HepG2 (cell line): ENCODE measurements around the gene NEURL1B. TPM values are rescaled to one million over a fixed set of nuclear protein-coding genes. Genes with fewer than 3 reads are reported as not detected.

Experiments used
- CREB1 ChIP-seq, 2 experiments: fragments of 450-650 bp in 1 of 2; IDR thresholded peaks; 2 replicates each; pipeline ENCODE4 v1.6.1; 2016 to 2017; ENCODE audit warnings: control low read depth in 1 of 2, mild to moderate bottlenecking in 1 of 2, missing compliant biosample characterization in 1 of 2, missing genetic modification characterization in 1 of 2
- CREM ChIP-seq, 2 experiments: sonication (generic) in 1 of 2; formaldehyde crosslinking in 1 of 2; IDR thresholded peaks; 2 replicates each; pipeline versions ENCODE4 v1.4.0 to v1.6.1; 2016 to 2020; ENCODE audit warnings: antibody characterized with exemption in 1 of 2, mild to moderate bottlenecking in 1 of 2, missing genetic modification reagents in 1 of 2
- GATA4 ChIP-seq: sonication (generic); IDR thresholded peaks from 2 replicates; pipeline ENCODE4 v1.6.1; 2016; ENCODE audit warnings: antibody characterized with exemption, low read depth, borderline replicate concordance
- KLF13 ChIP-seq: sonication (generic); formaldehyde crosslinking; IDR thresholded peaks from 2 replicates; pipeline ENCODE4 v1.4.0; 2020; ENCODE audit warnings: mild to moderate bottlenecking, missing genetic modification reagents
- KLF9 ChIP-seq: IDR thresholded peaks from 2 replicates; pipeline ENCODE4 v1.6.1; 2016; ENCODE audit warnings: low read depth
- RBAK ChIP-seq: sonication (generic); formaldehyde crosslinking; IDR thresholded peaks from 2 replicates; pipeline ENCODE4 v1.5.1; 2020; ENCODE audit warnings: mild to moderate bottlenecking, missing genetic modification reagents
- TAF1 ChIP-seq: sonication (generic); formaldehyde crosslinking; IDR thresholded peaks from 2 replicates; pipeline ENCODE4 v1.4.0; 2020; ENCODE audit warnings: missing genetic modification reagents
- ZFP37 ChIP-seq: sonication (generic); formaldehyde crosslinking; IDR thresholded peaks from 2 replicates; pipeline ENCODE4 v1.4.0; 2020; ENCODE audit warnings: missing genetic modification reagents, borderline replicate concordance
- ZNF644 ChIP-seq: IDR thresholded peaks from 2 replicates; pipeline ENCODE4 v1.6.1; 2016; ENCODE audit warnings: low read depth
- polyA plus RNA-seq, 8 experiments: library from polyadenylated mRNA; depleted of rRNA in 3 of 8; stranded (reverse) in 7 of 8; unstranded in 1 of 8; fragments of >200 nt; fragmentation: Illumina TruSeq in 4 of 8; extraction: Trizol in 4 of 8; gene quantifications; 2 replicates each; pipeline versions ENCODE4 v1.2.1 to v1.2.3, GENCODE V29; 2011 to 2016; ENCODE audit warnings: low read depth in 4 of 8, missing spikeins in 1 of 8, mixed read lengths in 1 of 8; ENCODE audit not compliant: insufficient read depth in 1 of 8
- total RNA-seq, 5 experiments: library from RNA; depleted of rRNA; stranded (reverse); fragments of >200 nt; fragmentation: Illumina TruSeq; extraction: Trizol; gene quantifications; 2 replicates each; pipeline ENCODE4 v1.2.3, GENCODE V29; 2016; ENCODE audit warnings: low read depth in 1 of 5
- TF ChIP-seq, protein P1 (sequence below): sonication (generic); formaldehyde crosslinking; IDR thresholded peaks from 2 replicates; pipeline ENCODE4 v1.5.1; 2020; ENCODE audit warnings: mild to moderate bottlenecking, moderate library complexity, missing genetic modification reagents
- TF ChIP-seq, protein P2 (sequence below), 2 experiments: sonication (generic) in 1 of 2; formaldehyde crosslinking in 1 of 2; IDR thresholded peaks; 2 replicates each; pipeline versions ENCODE4 v1.4.0 to v1.6.1; 2016 to 2020; ENCODE audit warnings: borderline replicate concordance in 1 of 2, low read depth in 1 of 2, mild to moderate bottlenecking in 1 of 2, missing genetic modification reagents in 1 of 2
- TF ChIP-seq, protein P3 (sequence below): sonication (generic); formaldehyde crosslinking; conservative IDR thresholded peaks from 2 replicates; pipeline ENCODE4 v1.4.0; 2020; ENCODE audit warnings: missing genetic modification reagents
- TF ChIP-seq, protein P4 (sequence below): sonication (generic); formaldehyde crosslinking; IDR thresholded peaks from 2 replicates; pipeline ENCODE4 v1.8.0; 2022; ENCODE audit warnings: mild to moderate bottlenecking, missing genetic modification reagents, moderate library complexity
- TF ChIP-seq, protein P5 (sequence below): sonication (generic); formaldehyde crosslinking; IDR thresholded peaks from 2 replicates; pipeline ENCODE4 v1.8.1; 2023; ENCODE audit warnings: missing genetic modification reagents, mild to moderate bottlenecking, borderline replicate concordance
- TF ChIP-seq, protein P6 (sequence below): sonication (generic); formaldehyde crosslinking; IDR thresholded peaks from 2 replicates; pipeline ENCODE4 v1.8.1; 2023; ENCODE audit warnings: missing genetic modification reagents, inconsistent platforms, borderline replicate concordance
- TF ChIP-seq, protein P7 (sequence below): IDR thresholded peaks from 2 replicates; pipeline ENCODE4 v1.6.1; 2016

NEURL1B gene
- total and polyA plus RNA-seq, 2 of the 13 experiments (the other 11 are each of a cell fraction or from before 2014, with no cell fraction given), result 0.09 to 0.13 TPM

DNA sequence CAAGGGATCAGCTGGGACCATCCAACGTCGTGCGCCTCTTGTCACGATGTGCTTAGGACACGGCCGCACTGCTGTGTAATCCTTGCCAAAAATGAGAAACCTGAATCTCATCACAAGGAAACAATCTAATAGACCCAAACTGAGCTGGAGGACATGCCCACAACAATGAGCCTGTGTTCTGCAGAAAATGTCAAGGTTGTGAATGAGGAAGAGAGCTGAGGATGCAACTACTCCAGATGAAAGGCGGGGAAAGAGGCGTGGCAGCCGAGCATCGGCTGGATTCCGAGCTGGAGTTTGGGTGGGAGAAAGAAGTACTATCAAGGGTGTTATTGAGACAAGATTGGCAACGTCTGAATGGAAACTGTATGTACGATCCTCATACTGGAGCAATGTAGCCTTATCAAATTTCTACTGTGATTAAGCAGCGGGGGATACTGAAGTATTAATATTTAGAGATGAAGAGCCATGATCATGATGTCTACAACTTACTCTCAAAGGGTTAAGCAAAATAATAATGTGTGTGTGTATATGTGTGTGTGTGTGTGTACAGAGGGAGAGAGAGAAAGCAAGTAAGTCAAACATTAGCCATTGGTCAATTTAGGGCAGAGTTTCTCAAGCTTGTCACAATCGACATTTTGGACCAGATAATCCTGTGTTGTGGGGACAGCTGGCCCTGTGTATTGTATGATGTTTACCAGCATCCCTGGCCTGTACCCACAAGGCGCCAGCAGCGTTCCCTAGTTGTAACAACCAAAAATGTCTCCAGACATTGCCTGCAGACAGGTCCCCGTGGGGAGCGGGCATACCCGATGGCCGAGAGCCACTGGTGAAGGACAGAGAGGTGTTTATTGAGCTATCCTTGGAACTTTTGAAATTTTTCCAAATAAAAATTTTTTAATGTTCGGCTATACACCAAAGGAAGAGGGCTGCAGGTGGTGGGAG is 83.5 kb downstream of the NEURL1B start (continued):
- TF ChIP-seq, protein P1, sequence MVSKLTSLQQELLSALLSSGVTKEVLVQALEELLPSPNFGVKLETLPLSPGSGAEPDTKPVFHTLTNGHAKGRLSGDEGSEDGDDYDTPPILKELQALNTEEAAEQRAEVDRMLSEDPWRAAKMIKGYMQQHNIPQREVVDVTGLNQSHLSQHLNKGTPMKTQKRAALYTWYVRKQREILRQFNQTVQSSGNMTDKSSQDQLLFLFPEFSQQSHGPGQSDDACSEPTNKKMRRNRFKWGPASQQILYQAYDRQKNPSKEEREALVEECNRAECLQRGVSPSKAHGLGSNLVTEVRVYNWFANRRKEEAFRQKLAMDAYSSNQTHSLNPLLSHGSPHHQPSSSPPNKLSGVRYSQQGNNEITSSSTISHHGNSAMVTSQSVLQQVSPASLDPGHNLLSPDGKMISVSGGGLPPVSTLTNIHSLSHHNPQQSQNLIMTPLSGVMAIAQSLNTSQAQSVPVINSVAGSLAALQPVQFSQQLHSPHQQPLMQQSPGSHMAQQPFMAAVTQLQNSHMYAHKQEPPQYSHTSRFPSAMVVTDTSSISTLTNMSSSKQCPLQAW (CRISPR knock-in tag), result peak; percentile 51; the same call in 1 of the 2 replicates
- TF ChIP-seq, protein P2, sequence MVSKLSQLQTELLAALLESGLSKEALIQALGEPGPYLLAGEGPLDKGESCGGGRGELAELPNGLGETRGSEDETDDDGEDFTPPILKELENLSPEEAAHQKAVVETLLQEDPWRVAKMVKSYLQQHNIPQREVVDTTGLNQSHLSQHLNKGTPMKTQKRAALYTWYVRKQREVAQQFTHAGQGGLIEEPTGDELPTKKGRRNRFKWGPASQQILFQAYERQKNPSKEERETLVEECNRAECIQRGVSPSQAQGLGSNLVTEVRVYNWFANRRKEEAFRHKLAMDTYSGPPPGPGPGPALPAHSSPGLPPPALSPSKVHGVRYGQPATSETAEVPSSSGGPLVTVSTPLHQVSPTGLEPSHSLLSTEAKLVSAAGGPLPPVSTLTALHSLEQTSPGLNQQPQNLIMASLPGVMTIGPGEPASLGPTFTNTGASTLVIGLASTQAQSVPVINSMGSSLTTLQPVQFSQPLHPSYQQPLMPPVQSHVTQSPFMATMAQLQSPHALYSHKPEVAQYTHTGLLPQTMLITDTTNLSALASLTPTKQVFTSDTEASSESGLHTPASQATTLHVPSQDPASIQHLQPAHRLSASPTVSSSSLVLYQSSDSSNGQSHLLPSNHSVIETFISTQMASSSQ (IDR thresholded peaks at IDR 0.05; ENCODE audit: low read depth), result peak; percentile 93
- TF ChIP-seq, protein P2 (CRISPR knock-in tag; IDR thresholded peaks at IDR 0.05; ENCODE audit: borderline replicate concordance), result peak; percentile 83; the same call in 1 of the 2 replicates
- TF ChIP-seq, protein P3, sequence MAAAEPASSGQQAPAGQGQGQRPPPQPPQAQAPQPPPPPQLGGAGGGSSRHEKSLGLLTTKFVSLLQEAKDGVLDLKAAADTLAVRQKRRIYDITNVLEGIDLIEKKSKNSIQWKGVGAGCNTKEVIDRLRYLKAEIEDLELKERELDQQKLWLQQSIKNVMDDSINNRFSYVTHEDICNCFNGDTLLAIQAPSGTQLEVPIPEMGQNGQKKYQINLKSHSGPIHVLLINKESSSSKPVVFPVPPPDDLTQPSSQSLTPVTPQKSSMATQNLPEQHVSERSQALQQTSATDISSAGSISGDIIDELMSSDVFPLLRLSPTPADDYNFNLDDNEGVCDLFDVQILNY (CRISPR knock-in tag), result no peak
- TF ChIP-seq CREB1 (IDR thresholded peaks at IDR 0.05) (no peak), CREB1 (CRISPR knock-in tag; IDR thresholded peaks at IDR 0.05) (peak; percentile 26; the same call in 1 of the 2 replicates), KLF9 (CRISPR knock-in tag) (no peak), ZFP37 (no peak), KLF13 (no peak), ZNF644 (CRISPR knock-in tag) (no peak), CREM (IDR thresholded peaks at IDR 0.05) (peak; percentile 27; the same call in 1 of the 2 replicates), CREM (CRISPR knock-in tag; IDR thresholded peaks at IDR 0.05) (no peak), TAF1 (CRISPR knock-in tag) (no peak), RBAK (CRISPR knock-in tag) (no peak), GATA4 (no peak)
- TF ChIP-seq, protein P4, sequence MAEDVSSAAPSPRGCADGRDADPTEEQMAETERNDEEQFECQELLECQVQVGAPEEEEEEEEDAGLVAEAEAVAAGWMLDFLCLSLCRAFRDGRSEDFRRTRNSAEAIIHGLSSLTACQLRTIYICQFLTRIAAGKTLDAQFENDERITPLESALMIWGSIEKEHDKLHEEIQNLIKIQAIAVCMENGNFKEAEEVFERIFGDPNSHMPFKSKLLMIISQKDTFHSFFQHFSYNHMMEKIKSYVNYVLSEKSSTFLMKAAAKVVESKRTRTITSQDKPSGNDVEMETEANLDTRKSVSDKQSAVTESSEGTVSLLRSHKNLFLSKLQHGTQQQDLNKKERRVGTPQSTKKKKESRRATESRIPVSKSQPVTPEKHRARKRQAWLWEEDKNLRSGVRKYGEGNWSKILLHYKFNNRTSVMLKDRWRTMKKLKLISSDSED, result no peak
- TF ChIP-seq, protein P5, sequence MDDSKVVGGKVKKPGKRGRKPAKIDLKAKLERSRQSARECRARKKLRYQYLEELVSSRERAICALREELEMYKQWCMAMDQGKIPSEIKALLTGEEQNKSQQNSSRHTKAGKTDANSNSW (CRISPR knock-in tag), result no peak
- TF ChIP-seq, protein P6, sequence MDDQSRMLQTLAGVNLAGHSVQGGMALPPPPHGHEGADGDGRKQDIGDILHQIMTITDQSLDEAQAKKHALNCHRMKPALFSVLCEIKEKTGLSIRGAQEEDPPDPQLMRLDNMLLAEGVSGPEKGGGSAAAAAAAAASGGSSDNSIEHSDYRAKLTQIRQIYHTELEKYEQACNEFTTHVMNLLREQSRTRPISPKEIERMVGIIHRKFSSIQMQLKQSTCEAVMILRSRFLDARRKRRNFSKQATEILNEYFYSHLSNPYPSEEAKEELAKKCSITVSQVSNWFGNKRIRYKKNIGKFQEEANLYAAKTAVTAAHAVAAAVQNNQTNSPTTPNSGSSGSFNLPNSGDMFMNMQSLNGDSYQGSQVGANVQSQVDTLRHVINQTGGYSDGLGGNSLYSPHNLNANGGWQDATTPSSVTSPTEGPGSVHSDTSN (CRISPR knock-in tag), result no peak
- TF ChIP-seq, protein P7, sequence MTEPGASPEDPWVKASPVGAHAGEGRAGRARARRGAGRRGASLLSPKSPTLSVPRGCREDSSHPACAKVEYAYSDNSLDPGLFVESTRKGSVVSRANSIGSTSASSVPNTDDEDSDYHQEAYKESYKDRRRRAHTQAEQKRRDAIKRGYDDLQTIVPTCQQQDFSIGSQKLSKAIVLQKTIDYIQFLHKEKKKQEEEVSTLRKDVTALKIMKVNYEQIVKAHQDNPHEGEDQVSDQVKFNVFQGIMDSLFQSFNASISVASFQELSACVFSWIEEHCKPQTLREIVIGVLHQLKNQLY (CRISPR knock-in tag), result no peak
